GM19035 (cell line): ENCODE data around the gene NFKBIL1.
"Not testable (repeated sequence)": the region's sequence is repeated elsewhere in the genome, so short reads cannot be mapped to it uniquely, and the experiment has no call there.

Experiments
- ATAC-seq: cut with Tn5 transposase; IDR thresholded peaks from one replicate; pipeline ENCODE4 v1.9.1; 2021; ENCODE audit not compliant: unreplicated experiment

NFKBIL1 gene

GRCh38 chr6:31534521-31535040, 12.8 kb upstream of the NFKBIL1 start:
- no peak for ATAC-seq

- no peak for ATAC-seq
Measured at GRCh38 chr6:31535538-31536324, 11.7 kb upstream of the NFKBIL1 start.

DNA sequence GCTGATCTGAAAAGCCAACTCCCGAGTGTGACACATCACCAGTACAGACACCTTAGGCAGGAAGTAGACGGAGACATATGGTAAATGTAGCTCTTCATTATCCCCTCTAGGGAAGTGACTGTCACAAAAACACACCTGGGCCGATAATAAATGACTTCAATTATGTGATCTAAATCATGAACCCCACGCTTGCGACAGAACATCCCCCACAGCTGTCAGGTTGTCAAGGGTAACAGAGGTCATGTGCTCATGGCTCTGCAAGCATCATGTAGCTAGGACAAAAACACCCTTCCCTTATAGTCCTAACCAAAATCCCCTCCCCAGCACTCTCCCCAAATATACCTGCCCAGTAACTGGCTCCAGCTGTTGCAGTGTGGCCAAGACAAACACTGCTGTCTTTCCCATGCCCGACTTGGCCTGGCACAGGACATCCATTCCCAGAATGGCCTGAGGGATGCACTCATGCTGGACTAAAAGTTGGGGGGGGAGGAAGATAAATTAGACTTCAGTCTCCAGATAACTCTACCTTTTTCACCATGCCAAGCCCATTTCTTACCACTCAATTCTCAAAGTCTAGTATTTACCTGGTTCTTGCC, 8.5 kb upstream of the NFKBIL1 start:
- ATAC-seq, result no peak

- ATAC-seq, result no peak
Measured at GRCh38 chr6:31540640-31541039, 6.8 kb upstream of the NFKBIL1 start.

DNA sequence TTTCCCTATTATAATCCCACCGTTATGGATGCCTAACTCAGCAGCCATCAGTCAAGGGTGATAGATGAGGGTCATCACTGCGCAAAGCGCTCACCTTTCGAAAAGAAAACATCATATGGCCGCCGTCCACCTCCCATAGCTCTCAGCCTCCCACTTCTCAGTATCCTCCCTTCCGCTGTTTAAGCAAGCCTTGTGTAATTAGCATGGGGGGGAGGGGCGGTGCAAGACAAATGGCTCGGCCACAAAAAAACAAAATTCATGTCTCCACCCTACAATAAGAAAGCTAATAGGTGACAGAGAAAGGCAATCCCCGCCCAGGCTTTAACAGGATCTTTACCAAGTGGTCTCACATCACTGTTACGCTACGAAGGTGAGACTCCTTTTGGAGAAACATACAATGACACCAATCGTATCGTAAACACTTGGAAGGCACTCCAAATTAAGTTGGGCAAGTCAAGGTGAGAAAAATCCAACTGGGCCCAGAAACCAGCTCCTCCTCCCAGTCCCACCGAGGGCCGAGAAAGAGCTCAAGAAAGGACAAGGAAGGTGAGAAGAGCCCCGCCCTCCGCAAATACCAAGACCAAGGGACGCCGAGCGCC, 6.2 kb upstream of the NFKBIL1 start:
- ATAC-seq, result no peak

- peak; percentile 78 for ATAC-seq
Measured at GRCh38 chr6:31541658-31542521, 5.5 kb upstream of the NFKBIL1 start, which contains the start of gene DDX39B. Gene DDX39B, minus strand, starts transcription at chr6:31542003. Its CDS starts 1,471 bp downstream, at chr6:31540532.

- no peak for ATAC-seq
Measured at GRCh38 chr6:31543639-31544038, 3.8 kb upstream of the NFKBIL1 start.

- ATAC-seq, result no peak
Measured at GRCh38 chr6:31544676-31545075, 2.7 kb upstream of the NFKBIL1 start.

DNA sequence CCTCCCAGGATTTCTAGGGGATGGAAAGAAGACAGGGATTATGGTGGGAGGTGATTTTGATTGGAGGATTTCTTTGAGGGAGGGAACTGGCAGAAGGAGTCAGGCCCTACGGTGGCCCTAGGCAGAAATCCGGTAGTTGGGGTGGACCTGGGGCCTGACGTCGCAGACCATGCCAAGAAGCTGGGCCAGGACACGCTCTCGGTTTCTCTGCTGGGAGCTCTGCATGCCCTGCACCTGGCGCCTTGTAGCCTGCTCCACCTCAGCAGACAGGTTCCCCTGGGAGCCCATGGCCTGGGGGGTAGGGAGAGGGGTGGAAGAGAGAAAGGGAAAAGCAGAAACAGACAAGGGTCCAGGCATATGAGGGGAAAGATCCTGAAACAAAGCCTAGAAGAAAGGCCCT, 2.1 kb upstream of the NFKBIL1 start:
- ATAC-seq, result no peak

DNA sequence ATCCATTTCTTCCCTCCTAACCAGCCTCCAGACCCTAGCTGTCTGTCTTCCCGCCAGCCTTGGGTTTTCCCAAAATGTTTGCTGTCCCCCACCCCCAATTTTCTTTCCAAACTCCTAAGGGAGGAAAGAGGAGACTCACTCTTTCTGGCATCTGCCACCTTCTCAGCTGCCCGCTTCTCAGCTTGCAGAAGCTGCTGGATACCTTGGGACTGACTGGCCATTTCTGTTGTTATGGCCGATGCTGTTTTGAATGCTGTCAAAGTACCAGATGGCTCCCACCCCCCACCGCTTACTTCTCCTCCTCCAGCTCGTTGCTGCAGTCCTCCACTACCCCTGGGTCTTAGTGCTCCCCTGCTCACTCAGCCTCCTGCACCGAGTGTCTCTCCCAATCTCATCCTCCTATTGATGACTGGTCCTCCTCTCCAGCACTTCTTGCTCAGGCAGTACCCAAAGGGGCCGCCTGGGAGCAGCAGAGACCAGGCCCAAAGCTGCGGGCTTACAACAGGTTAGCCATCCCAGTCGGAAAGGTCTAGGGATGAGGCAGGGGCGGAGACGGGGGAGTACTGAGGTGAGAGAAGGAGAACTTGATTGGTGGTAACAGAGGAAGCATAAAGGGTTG, 960 bp upstream of the NFKBIL1 start, which contains the start of gene ATP6V1G2:
TSS of gene ATP6V1G2 (minus strand) at position 270 of the 619 bp plus-strand sequence. CDS start at position 221, 49 bp downstream.
- peak; percentile 40 for ATAC-seq

GRCh38 chr6:31547727-31548543, 527 bp downstream of the NFKBIL1 start:
- ATAC-seq, result no peak

- ATAC-seq, result no peak
Measured at GRCh38 chr6:31548544-31548873, 1.1 kb downstream of the NFKBIL1 start.

- not testable (repeated sequence) for ATAC-seq
Measured at GRCh38 chr6:31551371-31551770, 4.0 kb downstream of the NFKBIL1 start.

GRCh38 chr6:31556307-31556706, 8.9 kb downstream of the NFKBIL1 start:
- no peak for ATAC-seq

- no peak for ATAC-seq
Measured at GRCh38 chr6:31557443-31558317, 10.3 kb downstream of the NFKBIL1 start.

GRCh38 chr6:31558318-31558625, 10.9 kb downstream of the NFKBIL1 start:
- no peak for ATAC-seq

DNA sequence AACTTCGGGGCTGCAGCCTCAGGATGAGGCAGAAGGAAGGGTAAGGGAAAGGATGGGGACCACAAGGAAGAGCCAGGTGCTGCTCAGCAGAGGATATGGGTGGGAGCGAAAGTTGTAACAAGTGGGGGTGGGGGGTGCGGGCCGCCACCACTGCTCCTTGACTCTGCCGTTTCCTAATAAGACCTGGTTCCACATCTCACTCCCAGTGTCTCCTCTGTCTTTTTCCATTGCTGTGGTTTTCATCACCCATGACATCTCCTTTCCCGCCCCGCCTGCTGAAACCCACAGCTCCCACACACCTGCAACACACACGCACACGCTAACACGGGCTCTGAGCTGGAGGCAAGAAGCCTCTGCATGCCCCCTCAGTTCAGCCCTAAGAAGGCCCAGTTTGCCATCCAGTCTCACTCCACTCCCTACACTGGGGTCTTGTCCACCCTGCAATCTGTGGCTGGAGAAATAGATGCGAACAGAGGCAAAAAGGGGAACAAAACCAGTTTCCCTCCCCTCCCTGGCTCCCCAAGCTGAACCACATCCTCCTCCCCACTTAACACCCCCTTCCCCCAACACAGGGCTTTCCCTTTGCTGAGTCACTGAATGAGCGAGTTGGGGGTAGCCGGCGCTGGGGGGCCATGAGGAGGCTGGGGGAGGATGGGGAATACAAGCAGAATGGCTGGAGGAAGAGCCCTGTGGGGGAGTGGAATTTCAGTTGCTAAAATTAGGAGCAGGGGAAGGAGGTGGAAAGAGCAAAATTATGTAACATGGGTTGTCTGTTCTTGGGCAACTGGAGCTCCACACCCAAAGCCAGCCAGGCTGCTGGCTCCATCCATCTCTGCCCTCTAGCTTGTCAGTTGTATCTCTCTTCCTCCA, 11.5 kb downstream of the NFKBIL1 start:
- ATAC-seq, result no peak

DNA sequence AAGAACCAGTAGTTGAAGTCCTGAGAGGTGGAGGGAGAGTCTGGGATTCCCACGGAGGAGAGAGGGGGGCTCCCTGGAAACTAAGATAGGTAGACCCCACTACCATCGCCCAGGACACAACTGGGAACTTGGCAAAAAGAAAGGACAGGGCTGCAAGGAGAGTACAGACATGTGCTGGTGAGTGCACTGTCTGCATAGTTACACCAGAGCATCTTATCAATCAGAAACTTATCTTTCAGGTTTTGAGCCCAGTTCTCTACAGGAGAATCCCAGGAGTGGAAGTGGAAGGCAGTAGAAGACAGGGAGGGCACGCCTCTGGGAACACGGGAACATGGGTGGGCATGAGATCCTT, 12.2 kb downstream of the NFKBIL1 start:
- peak; percentile 9 for ATAC-seq
